H9 (cell line): Measurements from ENCODE around the gene CYP26A1. TPM values are rescaled to one million over a fixed set of nuclear protein-coding genes. Genes with fewer than 3 reads are reported as not detected.

Experiments
- DNase-seq: peaks from one replicate; pipeline ENCODE4 v3.0.0-alpha.2; 2017
- H2AFZ ChIP-seq: one replicate; pipeline ENCODE4 v1.6.1; 2013; ENCODE audit warnings: mild to moderate bottlenecking, low read length, control low read depth, moderate library complexity
- H2AK5ac ChIP-seq: 2 replicates; pipeline ENCODE4 v1.6.1; 2013; ENCODE audit warnings: low read length, control low read depth, mixed read lengths; ENCODE audit not compliant: insufficient read length
- H2BK120ac ChIP-seq: one replicate; pipeline ENCODE4 v1.6.1; 2013; ENCODE audit warnings: low read depth, mild to moderate bottlenecking, low read length, control low read depth, inconsistent platforms; ENCODE audit not compliant: poor library complexity, severe bottlenecking
- H2BK12ac ChIP-seq: 2 replicates; pipeline ENCODE4 v1.6.1; 2013; ENCODE audit warnings: low read length, control low read depth, mixed read lengths, low read depth; ENCODE audit not compliant: insufficient read length
- H2BK15ac ChIP-seq: 2 replicates; pipeline ENCODE4 v1.6.1; 2013; ENCODE audit warnings: low read depth, low read length, control low read depth
- H2BK20ac ChIP-seq: one replicate; pipeline ENCODE4 v1.6.1; 2013; ENCODE audit warnings: low read depth, mild to moderate bottlenecking, low read length, control low read depth, inconsistent platforms; ENCODE audit not compliant: poor library complexity, severe bottlenecking
- H2BK5ac ChIP-seq: 2 replicates; pipeline ENCODE4 v1.6.1; 2013; ENCODE audit warnings: low read length, control low read depth, mixed read lengths; ENCODE audit not compliant: insufficient read length
- H3K14ac ChIP-seq: 2 replicates; pipeline ENCODE4 v1.6.1; 2013; ENCODE audit warnings: low read length, control low read depth; ENCODE audit not compliant: insufficient read depth
- H3K18ac ChIP-seq: 2 replicates; pipeline ENCODE4 v1.6.1; 2013; ENCODE audit warnings: low read depth, mild to moderate bottlenecking, mixed read lengths, low read length, control low read depth; ENCODE audit not compliant: insufficient read length
- H3K23ac ChIP-seq: 2 replicates; pipeline ENCODE4 v1.6.1; 2013; ENCODE audit warnings: low read length, control low read depth, mixed read lengths, low read depth; ENCODE audit not compliant: insufficient read length
- H3K23me2 ChIP-seq: 2 replicates; pipeline ENCODE4 v1.6.1; 2013; ENCODE audit warnings: low read depth, mild to moderate bottlenecking, mixed read lengths, low read length, control low read depth; ENCODE audit not compliant: insufficient read length, poor library complexity, severe bottlenecking
- H3K27ac ChIP-seq: 2 replicates; pipeline ENCODE4 v1.5.1; 2013; ENCODE audit warnings: low read length, control low read depth, mixed read lengths, low read depth; ENCODE audit not compliant: insufficient read length
- H3K27me3 ChIP-seq: 2 replicates; pipeline ENCODE4 v1.6.1; 2013; ENCODE audit warnings: low read length, control low read depth, inconsistent platforms; ENCODE audit not compliant: insufficient read depth
- H3K4ac ChIP-seq: 2 replicates; pipeline ENCODE4 v1.6.1; 2013; ENCODE audit warnings: low read depth, mild to moderate bottlenecking, control low read depth, inconsistent platforms, low read length, moderate library complexity
- H3K4me1 ChIP-seq: 2 replicates; pipeline ENCODE4 v1.6.1; 2013; ENCODE audit warnings: low read length, control low read depth, inconsistent platforms; ENCODE audit not compliant: insufficient read depth
- H3K4me2 ChIP-seq: 2 replicates; pipeline ENCODE4 v1.6.1; 2013; ENCODE audit warnings: low read length, control low read depth, mixed read lengths; ENCODE audit not compliant: insufficient read length, insufficient read depth
- H3K56ac ChIP-seq: 2 replicates; pipeline ENCODE4 v1.6.1; 2013; ENCODE audit warnings: low read depth, mild to moderate bottlenecking, mixed read lengths, low read length, control low read depth; ENCODE audit not compliant: insufficient read length
- H3K79me1 ChIP-seq: 2 replicates; pipeline ENCODE4 v1.6.1; 2013; ENCODE audit warnings: low read depth, mild to moderate bottlenecking, moderate library complexity, low read length, control low read depth, inconsistent platforms; ENCODE audit not compliant: insufficient read depth, poor library complexity, severe bottlenecking
- H3K79me2 ChIP-seq: 2 replicates; pipeline ENCODE4 v1.6.1; 2013; ENCODE audit warnings: low read length, control low read depth, inconsistent platforms; ENCODE audit not compliant: insufficient read depth
- H3K9ac ChIP-seq: 2 replicates; pipeline ENCODE4 v1.6.1; 2013; ENCODE audit warnings: low read length, control low read depth, mixed read lengths; ENCODE audit not compliant: insufficient read length; ENCODE audit errors: extremely low read depth
- H3K9me3 ChIP-seq: one replicate; pipeline ENCODE4 v1.6.1; 2013; ENCODE audit warnings: low read depth, low read length, inconsistent platforms; ENCODE audit not compliant: control insufficient read depth
- H3T11ph ChIP-seq: one replicate; pipeline ENCODE4 v1.6.1; 2013; ENCODE audit warnings: mild to moderate bottlenecking, low read length, control low read depth, inconsistent platforms
- H4K20me1 ChIP-seq: one replicate; pipeline ENCODE4 v1.6.1; 2013; ENCODE audit not compliant: control insufficient read depth, insufficient read length, insufficient read depth
- H4K5ac ChIP-seq: 2 replicates; pipeline ENCODE4 v1.6.1; 2013; ENCODE audit warnings: low read depth, mild to moderate bottlenecking, mixed read lengths, low read length, control low read depth; ENCODE audit not compliant: insufficient read length
- H4K8ac ChIP-seq: replicated peaks from 2 replicates; pipeline ENCODE4 v1.6.1; 2013; ENCODE audit warnings: low read length, control low read depth, mixed read lengths, low read depth; ENCODE audit not compliant: insufficient read length
- H4K91ac ChIP-seq: 2 replicates; pipeline ENCODE4 v1.6.1; 2013; ENCODE audit warnings: low read depth, mild to moderate bottlenecking, moderate library complexity, mixed read lengths, low read length, control low read depth; ENCODE audit not compliant: insufficient read length
- H3K27ac Mint-ChIP-seq, 3 experiments: 2 replicates in 2 of 3; 3 replicates in 1 of 3; pipeline ENCODE4 v1.8.0; 2020 to 2021; ENCODE audit warnings: mixed read lengths in 3 of 3, mild to moderate bottlenecking in 1 of 3, moderate library complexity in 1 of 3
- H3K27me3 Mint-ChIP-seq: 2 replicates; pipeline ENCODE4 v1.8.0; 2021; ENCODE audit warnings: low read depth, mild to moderate bottlenecking, moderate library complexity, mixed read lengths
- H3K36me3 Mint-ChIP-seq, 3 experiments: 2 replicates in 2 of 3; 3 replicates in 1 of 3; pipeline ENCODE4 v1.8.0; 2020 to 2021; ENCODE audit warnings: low read depth in 3 of 3, mixed read lengths in 3 of 3; ENCODE audit not compliant: insufficient read depth in 1 of 3
- H3K4me1 Mint-ChIP-seq, 2 experiments: 2 replicates each; pipeline ENCODE4 v1.8.0; 2020; ENCODE audit warnings: mixed read lengths in 2 of 2
- H3K4me3 Mint-ChIP-seq, 2 experiments: 2 replicates in 1 of 2; 3 replicates in 1 of 2; pipeline ENCODE4 v1.8.0; 2020 to 2021; ENCODE audit warnings: mild to moderate bottlenecking in 2 of 2, mixed read lengths in 2 of 2, moderate library complexity in 1 of 2
- H3K9me3 Mint-ChIP-seq, 2 experiments: 2 replicates in 1 of 2; 3 replicates in 1 of 2; pipeline ENCODE4 v1.8.0; 2020; ENCODE audit warnings: mild to moderate bottlenecking in 2 of 2, mixed read lengths in 2 of 2, moderate library complexity in 1 of 2
- CTCF ChIP-seq: fragments of 200-600 bp; sonication (generic); conservative IDR thresholded peaks from 3 replicates; pipeline ENCODE4 v1.8.0; 2021; ENCODE audit warnings: antibody characterized with exemption, mild to moderate bottlenecking
- WGBS: extraction: QIAGEN DNeasy Blood & Tissue Kit; methylation state at CpG from one replicate; pipeline ENCODE4 v1.1.7; 2013; ENCODE audit warnings: missing lambda C conversion rate, low lambda C conversion rate, mixed read lengths; ENCODE audit not compliant: insufficient read length; ENCODE audit errors: extremely low coverage; 5-methylcytosine and 5-hydroxymethylcytosine counted together
- total RNA-seq: library from RNA; stranded (reverse); gene quantifications from 2 replicates; pipeline ENCODE4 v1.2.1, GENCODE V29; 2021

The CYP26A1 gene
- total RNA-seq, 1 experiment from 2014 or later: 72.1 TPM

- Histone ChIP-seq H2AFZ (no peak overlapping the region), H3K14ac (no peak overlapping the region), H3K79me1 (no peaks in the 10 kb centered on the region), H3K9ac (no peak overlapping the region), H3K4me1 (peaks cover 3% of the 10 kb centered on the region; the same call in 1 of the 2 replicates), H3K79me2 (no peaks in the 10 kb centered on the region), H3T11ph (no peak overlapping the region), H2BK5ac (no peak overlapping the region), H3K23ac (no peak overlapping the region), H4K91ac (no peak overlapping the region), H2AK5ac (no peak overlapping the region), H3K56ac (no peak overlapping the region), H3K4me2 (no peak overlapping the region), H3K4ac (no peak overlapping the region), H3K27ac (no peak overlapping the region), H2BK12ac (no peak overlapping the region), H2BK120ac (no peak overlapping the region), H2BK20ac (no peak overlapping the region), H4K20me1 (no peaks in the 10 kb centered on the region), H3K27me3 (no peaks in the 10 kb centered on the region), H3K9me3 (no peaks in the 10 kb centered on the region), H2BK15ac (no peak overlapping the region), H3K23me2 (no peaks in the 10 kb centered on the region), H3K18ac (no peak overlapping the region), H4K5ac (no peak overlapping the region), H4K8ac (no peak overlapping the region)
- Mint-ChIP-seq H3K36me3 (no peaks in the 10 kb centered on the region), H3K4me3 (no peak overlapping the region), H3K27ac (peak overlapping the region in 1 of 3 experiments; percentile 10; a peak in 1 of 7 replicates), H3K27me3 (no peaks in the 10 kb centered on the region), H3K4me1 (peaks cover 18 to 21% of the 10 kb centered on the region in 2 experiments), H3K9me3 (no peaks in the 10 kb centered on the region)
- no peak for DNase-seq
- TF ChIP-seq CTCF: no peak
- WGBS: no CpG with 5 or more reads among the region's 1 CpG
Measured at GRCh38 chr10:93039110-93039509, 34.6 kb upstream of the CYP26A1 start.
